ENCODE measurements around the gene UGT1A5.

The UGT1A5 gene

DNA sequence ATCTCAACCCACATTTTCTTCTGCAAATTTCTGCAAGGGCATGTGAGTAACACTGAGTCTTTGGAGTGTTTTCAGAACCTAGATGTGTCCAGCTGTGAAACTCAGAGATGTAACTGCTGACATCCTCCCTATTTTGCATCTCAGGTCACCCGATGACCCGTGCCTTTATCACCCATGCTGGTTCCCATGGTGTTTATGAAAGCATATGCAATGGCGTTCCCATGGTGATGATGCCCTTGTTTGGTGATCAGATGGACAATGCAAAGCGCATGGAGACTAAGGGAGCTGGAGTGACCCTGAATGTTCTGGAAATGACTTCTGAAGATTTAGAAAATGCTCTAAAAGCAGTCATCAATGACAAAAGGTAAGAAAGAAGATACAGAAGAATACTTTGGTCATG lies 55.4 kb downstream of the UGT1A5 start:
- no peak overlapping the region for H3K27ac Mint-ChIP-seq
- ATAC-seq (ENCODE audit: low read depth): no peak

DNA sequence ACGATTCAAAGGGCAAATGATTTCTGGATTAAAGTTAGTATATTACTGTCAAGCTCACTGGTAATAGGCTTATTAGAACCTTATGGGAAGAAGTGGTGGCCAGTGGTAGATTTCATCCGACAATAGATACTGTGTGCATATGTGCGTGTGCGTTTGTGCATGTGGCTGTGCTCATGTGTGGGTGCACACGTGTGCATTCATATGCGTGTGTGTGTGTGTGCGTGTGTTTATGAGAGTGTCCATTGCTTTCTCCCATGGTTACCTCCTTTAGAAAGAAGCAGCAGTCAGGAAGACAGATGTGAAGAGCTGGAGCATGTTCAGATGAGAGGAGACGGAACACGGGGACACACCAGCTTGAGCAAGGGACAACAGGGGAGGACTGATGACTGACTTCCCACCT lies 56.6 kb downstream of the UGT1A5 start:
- Mint-ChIP-seq H3K27ac (no peak overlapping the region), H3K27me3 (peaks cover 12% of the 10 kb centered on the region), H3K36me3 (no peaks in the 10 kb centered on the region), H3K9me3 (no peaks in the 10 kb centered on the region), H3K4me3 (no peak overlapping the region), H3K4me1 (no peaks in the 10 kb centered on the region)
- ATAC-seq (ENCODE audit: low read depth) (no peak), DNase-seq (ENCODE audit: low spot score in 2 of 2) (no peak)

More for the DNA sequence above, 55.4 kb downstream of the UGT1A5 start:
- Mint-ChIP-seq H3K9me3 (no peaks in the 10 kb centered on the region), H3K27me3 (peaks cover 19% of the 10 kb centered on the region), H3K4me3 (no peak overlapping the region), H3K36me3 (no peaks in the 10 kb centered on the region), H3K4me1 (no peaks in the 10 kb centered on the region)
- DNase-seq (ENCODE audit: low spot score in 2 of 2): no peak

DNA sequence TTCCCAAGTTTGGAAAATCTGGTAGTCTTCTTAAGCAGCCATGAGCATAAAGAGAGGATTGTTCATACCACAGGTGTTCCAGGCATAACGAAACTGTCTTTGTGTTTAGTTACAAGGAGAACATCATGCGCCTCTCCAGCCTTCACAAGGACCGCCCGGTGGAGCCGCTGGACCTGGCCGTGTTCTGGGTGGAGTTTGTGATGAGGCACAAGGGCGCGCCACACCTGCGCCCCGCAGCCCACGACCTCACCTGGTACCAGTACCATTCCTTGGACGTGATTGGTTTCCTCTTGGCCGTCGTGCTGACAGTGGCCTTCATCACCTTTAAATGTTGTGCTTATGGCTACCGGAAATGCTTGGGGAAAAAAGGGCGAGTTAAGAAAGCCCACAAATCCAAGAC lies 59.4 kb downstream of the UGT1A5 start:
- DNase-seq (ENCODE audit: low spot score in 2 of 2) (no peak), ATAC-seq (ENCODE audit: low read depth) (no peak)
- H3K4me1 Mint-ChIP-seq: no peaks in the 10 kb centered on the region
- no peak overlapping the region for H3K27ac Mint-ChIP-seq
- H3K4me3 Mint-ChIP-seq: no peak overlapping the region
- peaks cover 7% of the 10 kb centered on the region for H3K9me3 Mint-ChIP-seq
- H3K36me3 Mint-ChIP-seq: no peaks in the 10 kb centered on the region
- H3K27me3 Mint-ChIP-seq: peaks cover 10% of the 10 kb centered on the region

DNA sequence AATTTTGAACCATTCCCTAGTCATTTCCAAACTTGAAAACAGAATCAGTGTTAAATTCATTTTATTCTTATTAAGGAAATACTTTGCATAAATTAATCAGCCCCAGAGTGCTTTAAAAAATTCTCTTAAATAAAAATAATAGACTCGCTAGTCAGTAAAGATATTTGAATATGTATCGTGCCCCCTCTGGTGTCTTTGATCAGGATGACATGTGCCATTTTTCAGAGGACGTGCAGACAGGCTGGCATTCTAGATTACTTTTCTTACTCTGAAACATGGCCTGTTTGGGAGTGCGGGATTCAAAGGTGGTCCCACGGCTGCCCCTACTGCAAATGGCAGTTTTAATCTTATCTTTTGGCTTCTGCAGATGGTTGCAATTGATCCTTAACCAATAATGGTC lies 59.9 kb downstream of the UGT1A5 start:
- no peak for ATAC-seq (ENCODE audit: low read depth)
- Mint-ChIP-seq H3K4me3 (no peak overlapping the region), H3K27me3 (peaks cover 10% of the 10 kb centered on the region), H3K36me3 (no peaks in the 10 kb centered on the region), H3K9me3 (peaks cover 8% of the 10 kb centered on the region), H3K27ac (no peak overlapping the region), H3K4me1 (no peaks in the 10 kb centered on the region)
- no peak for DNase-seq (ENCODE audit: low spot score in 2 of 2)

GRCh38 chr2:233773854-233774253 lies 61.1 kb downstream of the UGT1A5 start:
- Mint-ChIP-seq H3K36me3 (no peaks in the 10 kb centered on the region), H3K4me1 (no peaks in the 10 kb centered on the region), H3K9me3 (peaks cover 8% of the 10 kb centered on the region), H3K4me3 (no peak overlapping the region), H3K27ac (no peak overlapping the region), H3K27me3 (peaks cover 13% of the 10 kb centered on the region)
- no peak for ATAC-seq (ENCODE audit: low read depth)
- no peak for DNase-seq (ENCODE audit: low spot score in 2 of 2)

- Mint-ChIP-seq H3K9me3 (peaks cover 8% of the 10 kb centered on the region), H3K36me3 (no peaks in the 10 kb centered on the region), H3K4me1 (no peaks in the 10 kb centered on the region), H3K4me3 (no peak overlapping the region), H3K27me3 (peaks cover 14% of the 10 kb centered on the region), H3K27ac (no peak overlapping the region)
- no peak for ATAC-seq (ENCODE audit: low read depth)
- no peak for DNase-seq (ENCODE audit: low spot score in 2 of 2)
Observed at GRCh38 chr2:233775414-233775813, 62.7 kb downstream of the UGT1A5 start.

- no peak for ATAC-seq (ENCODE audit: low read depth)
- H3K4me3 Mint-ChIP-seq: no peak within 1 kb of the TSS
Observed at GRCh38 chr2:233778030-233778429, 65.3 kb downstream of the UGT1A5 start, which contains the start of gene MROH2A. MROH2A (plus strand) TSS chr2:233778330; CDS start chr2:233779359, 1,029 bp downstream.

GRCh38 chr2:233779722-233780121 lies 67.0 kb downstream of the UGT1A5 start:
- Mint-ChIP-seq H3K4me1 (no peaks in the 10 kb centered on the region), H3K9me3 (peaks cover 11% of the 10 kb centered on the region), H3K27me3 (peaks cover 21% of the 10 kb centered on the region), H3K4me3 (no peak overlapping the region), H3K27ac (no peak overlapping the region), H3K36me3 (no peaks in the 10 kb centered on the region)
- ATAC-seq (ENCODE audit: low read depth): no peak
- DNase-seq (ENCODE audit: low spot score in 2 of 2): no peak

More at GRCh38 chr2:233778030-233778429, 65.3 kb downstream of the UGT1A5 start, which contains the start of gene MROH2A:
- Mint-ChIP-seq H3K9me3 (peaks cover 11% of the 10 kb centered on the region), H3K27me3 (peaks cover 18% of the 10 kb centered on the region), H3K36me3 (no peaks in the 10 kb centered on the region), H3K4me1 (no peaks in the 10 kb centered on the region), H3K27ac (no peak within 1 kb of the TSS)
- no peak for DNase-seq (ENCODE audit: low spot score in 2 of 2)

DNA sequence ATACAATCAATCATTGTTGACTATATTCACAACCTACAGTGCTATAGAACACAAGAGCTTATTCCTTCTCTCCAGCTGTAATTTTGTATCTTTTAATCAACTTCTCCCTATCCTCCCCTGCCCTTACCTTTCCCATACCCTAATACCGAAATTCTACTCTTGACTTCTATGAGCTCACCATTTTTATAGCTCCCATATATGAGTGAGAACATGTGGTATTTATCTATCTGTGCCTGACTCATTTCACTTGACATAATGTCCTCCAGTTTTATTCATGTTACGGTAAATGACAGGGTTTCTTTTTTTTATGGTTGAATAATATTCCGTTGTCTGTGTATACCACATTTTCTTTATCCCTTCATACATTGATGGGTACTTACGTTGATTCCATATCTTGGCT lies 68.1 kb downstream of the UGT1A5 start:
- Mint-ChIP-seq H3K36me3 (no peaks in the 10 kb centered on the region), H3K27ac (no peak overlapping the region), H3K4me1 (no peaks in the 10 kb centered on the region), H3K4me3 (no peak overlapping the region), H3K27me3 (peaks cover 20% of the 10 kb centered on the region), H3K9me3 (peaks cover 8% of the 10 kb centered on the region)
- ATAC-seq (ENCODE audit: low read depth) (no peak), DNase-seq (ENCODE audit: low spot score in 2 of 2) (no peak)

GRCh38 chr2:233789554-233789953 lies 76.8 kb downstream of the UGT1A5 start:
- Mint-ChIP-seq H3K36me3 (no peaks in the 10 kb centered on the region), H3K27me3 (peaks cover 13% of the 10 kb centered on the region), H3K27ac (no peak overlapping the region), H3K9me3 (no peaks in the 10 kb centered on the region), H3K4me1 (peaks cover 3% of the 10 kb centered on the region), H3K4me3 (no peak overlapping the region)
- no peak for DNase-seq (ENCODE audit: low spot score in 2 of 2)
- no peak for ATAC-seq (ENCODE audit: low read depth)

- no peak for DNase-seq (ENCODE audit: low spot score in 2 of 2)
- H3K4me3 Mint-ChIP-seq: no peak overlapping the region
- H3K27me3 Mint-ChIP-seq: peaks cover 10% of the 10 kb centered on the region
- H3K9me3 Mint-ChIP-seq: no peaks in the 10 kb centered on the region
- ATAC-seq (ENCODE audit: low read depth): no peak
- H3K4me1 Mint-ChIP-seq: peaks cover 3% of the 10 kb centered on the region
- H3K27ac Mint-ChIP-seq: no peak overlapping the region
- H3K36me3 Mint-ChIP-seq: no peaks in the 10 kb centered on the region
Observed at GRCh38 chr2:233791151-233791882, 78.6 kb downstream of the UGT1A5 start.

- no peak overlapping the region for H3K4me3 Mint-ChIP-seq
- no peaks in the 10 kb centered on the region for H3K36me3 Mint-ChIP-seq
- H3K27me3 Mint-ChIP-seq: peaks cover 10% of the 10 kb centered on the region
- no peak for DNase-seq (ENCODE audit: low spot score in 2 of 2)
- ATAC-seq (ENCODE audit: low read depth): no peak
- peaks cover 3% of the 10 kb centered on the region for H3K4me1 Mint-ChIP-seq
- no peaks in the 10 kb centered on the region for H3K9me3 Mint-ChIP-seq
- H3K27ac Mint-ChIP-seq: no peak overlapping the region
Observed at GRCh38 chr2:233791883-233792329, 79.2 kb downstream of the UGT1A5 start.

DNA sequence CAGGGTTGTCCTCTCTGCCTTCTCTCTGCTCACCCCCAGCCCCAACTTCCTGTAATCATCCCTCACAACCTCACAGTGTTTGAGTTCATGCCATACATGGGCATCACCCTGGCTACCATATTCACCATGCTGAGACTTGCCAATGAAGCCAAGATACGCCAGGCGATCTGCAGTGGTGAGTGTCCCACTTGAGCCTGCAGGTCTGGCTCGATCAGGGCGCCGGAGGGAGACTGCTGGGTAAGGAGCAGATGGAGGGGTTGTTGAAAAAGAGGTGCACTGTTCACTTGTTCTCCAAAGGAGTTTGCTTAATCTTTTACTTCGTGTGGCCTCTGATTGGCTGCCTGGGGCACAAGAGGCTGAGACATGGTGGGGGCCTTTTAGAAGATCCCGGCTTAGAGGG lies 80.0 kb downstream of the UGT1A5 start:
- peaks cover 10% of the 10 kb centered on the region for H3K27me3 Mint-ChIP-seq
- H3K36me3 Mint-ChIP-seq: no peaks in the 10 kb centered on the region
- no peak overlapping the region for H3K4me3 Mint-ChIP-seq
- no peaks in the 10 kb centered on the region for H3K9me3 Mint-ChIP-seq
- H3K4me1 Mint-ChIP-seq: peaks cover 3% of the 10 kb centered on the region
- ATAC-seq (ENCODE audit: low read depth) (no peak), DNase-seq (ENCODE audit: low spot score in 2 of 2) (no peak)
- H3K27ac Mint-ChIP-seq: no peak overlapping the region

DNA sequence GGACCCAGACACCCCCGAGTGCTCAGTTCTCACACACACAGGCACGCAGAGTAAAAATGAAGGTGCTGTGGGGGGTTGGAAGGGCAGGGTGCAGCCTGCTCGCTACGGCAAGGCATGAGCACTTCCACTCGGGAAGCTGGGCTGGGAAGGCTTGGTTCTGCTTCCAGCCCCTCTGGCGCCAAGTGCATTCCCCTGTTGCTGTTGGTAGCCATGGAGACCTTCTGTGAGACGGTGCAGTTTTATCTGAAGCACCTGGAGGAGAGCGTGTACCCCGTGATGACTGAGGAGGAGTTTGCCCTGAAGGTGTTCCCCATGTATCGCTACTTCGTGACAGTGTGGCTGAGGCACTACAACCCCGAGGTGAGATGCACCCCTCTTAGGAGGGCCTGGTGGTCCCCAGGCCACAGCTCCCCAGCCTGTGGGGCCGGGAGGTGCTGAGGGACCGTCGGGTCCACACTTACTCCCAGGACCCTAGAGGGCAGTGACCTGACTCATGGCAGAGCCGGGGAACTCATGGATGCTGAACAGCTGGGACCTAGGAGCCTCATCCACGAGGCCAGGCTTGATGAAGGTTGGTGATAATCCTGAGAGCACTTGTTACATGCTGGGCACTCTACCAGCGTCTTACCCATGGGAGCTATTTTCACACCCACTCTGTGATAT lies 80.9 kb downstream of the UGT1A5 start:
- no peak overlapping the region for H3K4me3 Mint-ChIP-seq
- H3K4me1 Mint-ChIP-seq: peaks cover 3% of the 10 kb centered on the region
- no peak for DNase-seq (ENCODE audit: low spot score in 2 of 2)
- H3K9me3 Mint-ChIP-seq: no peaks in the 10 kb centered on the region
- H3K27me3 Mint-ChIP-seq: peaks cover 11% of the 10 kb centered on the region
- ATAC-seq (ENCODE audit: low read depth): no peak
- no peaks in the 10 kb centered on the region for H3K36me3 Mint-ChIP-seq
- H3K27ac Mint-ChIP-seq: no peak overlapping the region
